Lung (tissue), 12 donors: Measurements from ENCODE around the gene SMIM44. TPM values are rescaled to one million over a fixed set of nuclear protein-coding genes. Genes with fewer than 3 reads are reported as not detected.

Source experiments
- ATAC-seq: fragments of 200-7000 bp; cut with Tn5 transposase; one replicate; pipeline ENCODE4 v1.9.1; 2020; ENCODE audit warnings: moderate number of reproducible peaks; ENCODE audit not compliant: insufficient read depth, low FRiP score
- DNase-seq, 3 donors: peaks; one replicate each; pipeline ENCODE4 v3.0.0-alpha.2; 2013 to 2017
- H3K27ac ChIP-seq, 2 donors: one replicate each; pipeline ENCODE4 v1.5.1; 2013; ENCODE audit warnings: mild to moderate bottlenecking in 2 of 2, moderate library complexity in 2 of 2, control low read depth in 1 of 2, inconsistent platforms in 1 of 2, low read depth in 1 of 2, low read length in 1 of 2
- H3K27me3 ChIP-seq, 3 donors: one replicate each; pipeline ENCODE4 v1.5.1; 2013; ENCODE audit warnings: low read length in 2 of 3; ENCODE audit not compliant: control insufficient read depth in 3 of 3, insufficient read depth in 3 of 3
- H3K36me3 ChIP-seq, 4 donors: one replicate each; pipeline ENCODE4 v1.5.1; 2013; ENCODE audit warnings: low read length in 4 of 4, mild to moderate bottlenecking in 1 of 4, moderate library complexity in 1 of 4; ENCODE audit not compliant: control insufficient read depth in 4 of 4, insufficient read depth in 4 of 4
- H3K4me1 ChIP-seq, 5 donors: one replicate each; pipeline ENCODE4 v1.5.1; 2013; ENCODE audit warnings: low read length in 5 of 5, mild to moderate bottlenecking in 2 of 5, moderate library complexity in 1 of 5; ENCODE audit not compliant: control insufficient read depth in 5 of 5, insufficient read depth in 5 of 5
- H3K4me3 ChIP-seq: one replicate; pipeline ENCODE4 v1.5.1; 2013; ENCODE audit warnings: mild to moderate bottlenecking, control low read depth, moderate library complexity
- H3K9ac ChIP-seq, 2 donors: one replicate each; pipeline ENCODE4 v1.5.1; 2013; ENCODE audit warnings: low read length in 2 of 2, control low read depth in 1 of 2; ENCODE audit not compliant: insufficient read depth in 1 of 2
- H3K9me3 ChIP-seq, 4 donors: one replicate each; pipeline ENCODE4 v1.5.1; 2013; ENCODE audit warnings: low read length in 3 of 4, mild to moderate bottlenecking in 1 of 4, moderate library complexity in 1 of 4; ENCODE audit not compliant: control insufficient read depth in 4 of 4, insufficient read depth in 3 of 4
- CTCF ChIP-seq: IDR thresholded peaks from 2 replicates; pipeline ENCODE4 v1.5.1; 2012; ENCODE audit warnings: mild to moderate bottlenecking; ENCODE audit errors: control extremely low read depth, extremely low read depth
- WGBS, 2 donors: extraction: QIAGEN DNeasy Blood & Tissue Kit; methylation state at CpG; one replicate each; pipeline ENCODE4 v1.1.7; 2013; 5-methylcytosine and 5-hydroxymethylcytosine counted together
- polyA plus RNA-seq, 2 donors: library from polyadenylated mRNA; stranded (reverse); fragments of 200-250 nt; gene quantifications; one replicate each; pipeline ENCODE4 v1.2.1, GENCODE V29; 2013
- total RNA-seq, 2 donors: library from RNA; depleted of rRNA in 1 of 2; stranded (reverse); fragments of >200 nt in 1 of 2; gene quantifications; one replicate each; pipeline ENCODE4 v1.2.1, GENCODE V29; 2014 to 2021
- donor health status: control.
- donor health status: control.
- donor health status: Bipolar disorder and iron deficiency.
- donor health status: healthy.
- donor health status: DM: yes; HTN: yes; CAD: no.

SMIM44 gene
- total and polyA plus RNA-seq, 4 donors: not detected

DNA sequence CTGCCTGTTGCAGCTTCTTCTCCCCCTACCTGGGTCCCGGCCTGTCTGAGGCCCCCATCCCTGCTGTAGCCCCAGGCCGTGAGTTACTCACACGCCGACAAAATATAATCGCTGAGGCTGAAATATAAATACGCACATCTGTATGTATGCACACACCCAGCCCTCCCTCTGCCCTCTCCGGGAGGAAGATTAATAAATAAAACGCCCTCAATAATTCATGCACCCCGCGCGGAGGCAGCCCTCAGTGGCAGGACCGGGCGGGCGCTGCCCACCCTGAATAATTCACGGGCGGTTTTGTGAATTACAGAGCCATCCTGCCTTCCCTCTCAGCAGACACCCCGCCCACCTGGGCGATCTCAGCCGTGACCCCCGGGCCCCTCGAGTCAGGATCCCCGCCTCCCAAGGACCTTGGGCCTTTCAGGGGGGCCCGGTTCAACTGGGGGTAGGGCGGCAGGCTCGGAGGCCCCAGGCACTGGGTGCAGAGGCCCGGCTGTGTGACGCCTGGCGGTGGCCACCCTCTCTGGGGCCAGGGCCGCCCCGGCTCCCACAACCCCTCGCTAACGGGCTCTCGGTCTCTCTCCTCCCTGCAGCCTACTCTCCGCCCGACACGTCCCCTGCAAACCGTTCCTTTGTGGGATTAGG, 27.2 kb downstream of the SMIM44 start:
- 89% methylated on average over 37 of the region's 37 CpGs for whole genome bisulfite sequencing, 2 donors
- ATAC-seq: no peak
- Histone ChIP-seq H3K4me3 (no peak overlapping the region), H3K27ac (no peak overlapping the region), H3K9ac (no peak overlapping the region), H3K4me1 (peaks cover 0 to 41% (median 9%) of the 10 kb centered on the region in 5 donors), H3K27me3 (no peaks in the 10 kb centered on the region), H3K9me3 (peaks cover 0 to 2% (median 0%) of the 10 kb centered on the region in 4 donors), H3K36me3 (peaks cover 16 to 60% (median 21%) of the 10 kb centered on the region in 4 donors)
- DNase-seq: no peak
- no peak for TF ChIP-seq CTCF

DNA sequence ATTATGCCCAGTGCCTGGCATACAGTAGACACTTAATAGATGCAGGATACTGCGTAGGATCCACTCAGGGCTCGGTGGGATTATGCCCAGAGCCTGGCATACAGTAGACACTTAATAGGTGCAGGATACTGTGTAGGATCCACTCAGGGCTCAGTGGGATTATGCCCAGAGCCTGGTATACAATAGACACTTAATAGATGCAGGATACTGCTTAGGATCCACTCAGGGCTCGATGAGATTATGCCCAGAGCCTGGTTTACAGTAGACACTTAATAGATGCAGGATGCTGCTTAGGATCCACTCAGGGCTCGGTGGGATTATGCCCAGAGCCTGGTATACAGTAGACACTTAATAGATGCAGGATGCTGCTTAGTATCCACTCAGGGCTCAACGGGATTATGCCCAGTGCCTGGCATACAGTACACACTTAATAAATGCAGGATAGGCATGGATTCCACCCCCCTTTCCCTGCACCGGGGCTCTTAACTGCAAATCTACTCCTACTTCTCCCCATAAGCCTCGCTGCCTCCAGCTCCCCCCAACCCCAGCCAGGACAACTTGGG, 27.8 kb downstream of the SMIM44 start:
- Histone ChIP-seq H3K9ac (no peak overlapping the region), H3K9me3 (peaks cover 0 to 2% (median 0%) of the 10 kb centered on the region in 4 donors), H3K27ac (no peak overlapping the region), H3K4me1 (peaks cover 2 to 45% (median 9%) of the 10 kb centered on the region in 5 donors), H3K36me3 (peaks cover 19 to 62% (median 23%) of the 10 kb centered on the region in 4 donors), H3K4me3 (no peak overlapping the region), H3K27me3 (no peaks in the 10 kb centered on the region)
- TF ChIP-seq CTCF: no peak
- 90 to 97% methylated on average over 7 of the region's 7 CpGs for WGBS, 2 donors
- DNase-seq (no peak), ATAC-seq (no peak)

DNA sequence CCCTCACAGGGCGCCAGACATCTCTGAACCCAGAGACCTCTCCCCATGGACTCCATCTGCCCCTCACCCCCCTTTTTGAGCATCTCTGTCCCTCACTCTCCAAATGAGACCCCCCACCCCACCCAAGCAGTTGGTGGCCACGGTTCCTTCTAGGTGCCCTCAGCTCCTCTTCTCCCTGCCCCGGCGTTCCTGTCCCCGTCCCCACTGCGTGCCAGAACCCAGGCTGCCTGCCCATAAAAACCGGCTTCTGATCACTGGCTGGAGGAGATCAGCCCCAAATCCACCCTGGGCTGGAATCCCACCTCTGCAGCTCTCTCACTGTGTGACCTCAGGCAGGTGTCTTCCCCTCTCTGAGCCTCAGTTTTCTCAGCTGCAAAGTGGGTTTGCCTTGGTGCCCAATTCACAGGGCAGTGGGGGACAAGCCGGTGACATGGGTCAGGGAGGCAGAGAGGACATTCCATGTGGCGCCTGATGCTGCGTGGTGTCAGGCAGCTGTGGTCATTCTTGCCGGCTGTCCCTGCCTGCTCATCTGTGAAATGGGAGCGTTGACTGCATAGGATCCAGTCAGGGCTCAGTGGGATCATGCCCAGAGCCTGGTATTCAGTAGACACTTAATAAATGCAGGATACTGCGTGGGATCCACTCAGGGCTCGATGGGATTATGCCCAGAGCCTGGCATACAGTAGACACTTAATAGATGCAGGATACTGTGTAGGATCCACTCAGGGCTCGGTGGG, 28.4 kb downstream of the SMIM44 start:
- Histone ChIP-seq H3K9ac (no peak overlapping the region), H3K36me3 (peaks cover 19 to 62% (median 27%) of the 10 kb centered on the region in 4 donors), H3K9me3 (peaks cover 0 to 2% (median 0%) of the 10 kb centered on the region in 4 donors), H3K27me3 (no peaks in the 10 kb centered on the region), H3K27ac (no peak overlapping the region), H3K4me1 (peaks cover 2 to 39% (median 9%) of the 10 kb centered on the region in 5 donors), H3K4me3 (no peak overlapping the region)
- 94 to 96% methylated on average over 15 of the region's 15 CpGs for WGBS, 2 donors
- DNase-seq (no peak), ATAC-seq (no peak)
- no peak for TF ChIP-seq CTCF
